IMR-90 (cell line): Measurements from ENCODE around the gene TMEM62. TPM values are rescaled to one million over a fixed set of nuclear protein-coding genes. Genes with fewer than 3 reads are reported as not detected.

Source experiments
- ATAC-seq: fragments of 200-7000 bp; cut with Tn5 transposase; 2 replicates; pipeline ENCODE4 v1.9.1; 2020; ENCODE audit warnings: low read depth, mild to moderate bottlenecking, moderate library complexity
- BruUV-seq: library from RNA; stranded (reverse); fragments of 400-500 nt; replicated peaks from 2 replicates; lab custom pipeline; 2021; lab: Mats Ljungman, UMichigan
- CTCF ChIA-PET: fragments of 300-600 bp; formaldehyde crosslinking; extraction: SDS; loops from one replicate; lab custom pipeline; 2021; ENCODE audit warnings: antibody characterized with exemption; lab: Yijun Ruan, JAX
- POLR2A ChIA-PET: fragments of 300-600 bp; sonication (Branson Sonifier 250); formaldehyde crosslinking; loops from one replicate; lab custom pipeline; 2022; ENCODE audit warnings: antibody characterized with exemption; ENCODE audit not compliant: unreplicated experiment; lab: Charles Lee
- DNase-seq: peaks from one replicate; pipeline ENCODE4 v3.0.0; 2013
- H2AFZ ChIP-seq: replicated peaks from 2 replicates; pipeline ENCODE3; 2013; ENCODE audit warnings: low read length, mild to moderate bottlenecking; ENCODE audit not compliant: poor library complexity
- H2AK5ac ChIP-seq: 2 replicates; pipeline ENCODE4 v1.6.1; 2013; ENCODE audit warnings: low read depth, low read length, inconsistent platforms
- H2AK9ac ChIP-seq: replicated peaks from 2 replicates; pipeline ENCODE3; 2013; ENCODE audit warnings: mild to moderate bottlenecking, low read depth, low read length, moderate library complexity; ENCODE audit not compliant: poor library complexity
- H2BK120ac ChIP-seq: 2 replicates; pipeline ENCODE4 v1.6.1; 2013; ENCODE audit warnings: low read depth, low read length, inconsistent platforms
- H2BK15ac ChIP-seq: 3 replicates; pipeline ENCODE4 v1.6.1; 2013; ENCODE audit warnings: low read depth, low read length, inconsistent platforms
- H2BK20ac ChIP-seq: 2 replicates; pipeline ENCODE4 v1.6.1; 2013; ENCODE audit warnings: low read depth, mild to moderate bottlenecking, inconsistent platforms, low read length, moderate library complexity
- H2BK5ac ChIP-seq: 2 replicates; pipeline ENCODE4 v1.6.1; 2013; ENCODE audit warnings: mild to moderate bottlenecking, low read depth, low read length, inconsistent platforms; ENCODE audit not compliant: poor library complexity, severe bottlenecking
- H3K14ac ChIP-seq: replicated peaks from 2 replicates; pipeline ENCODE4 v1.6.1; 2013; ENCODE audit warnings: low read depth, low read length, inconsistent platforms
- H3K18ac ChIP-seq: 2 replicates; pipeline ENCODE4 v1.6.1; 2013; ENCODE audit warnings: low read depth, low read length, control low read depth
- H3K23ac ChIP-seq: 2 replicates; pipeline ENCODE4 v1.6.1; 2013; ENCODE audit warnings: low read depth, low read length, inconsistent platforms
- H3K27ac ChIP-seq: 2 replicates; pipeline ENCODE4 v1.5.1; 2013; ENCODE audit warnings: mild to moderate bottlenecking, control low read depth, low read length; ENCODE audit not compliant: insufficient read depth
- H3K27me3 ChIP-seq: 2 replicates; pipeline ENCODE4 v1.6.1; 2013; ENCODE audit warnings: low read length; ENCODE audit not compliant: control insufficient read depth, insufficient read depth
- H3K36me3 ChIP-seq: 2 replicates; pipeline ENCODE4 v1.6.1; 2013; ENCODE audit warnings: low read length, mixed read lengths; ENCODE audit not compliant: control insufficient read depth, insufficient read depth
- H3K4ac ChIP-seq: 2 replicates; pipeline ENCODE4 v1.6.1; 2013; ENCODE audit warnings: low read depth, low read length, inconsistent platforms
- H3K4me1 ChIP-seq: 2 replicates; pipeline ENCODE4 v1.6.1; 2013; ENCODE audit warnings: low read length, mixed read lengths; ENCODE audit not compliant: control insufficient read depth, insufficient read depth
- H3K4me2 ChIP-seq: 2 replicates; pipeline ENCODE4 v1.6.1; 2013; ENCODE audit warnings: low read depth, mild to moderate bottlenecking, control low read depth, low read length, moderate library complexity
- H3K4me3 ChIP-seq: 2 replicates; pipeline ENCODE4 v1.5.1; 2013; ENCODE audit warnings: low read depth, mild to moderate bottlenecking, control low read depth, low read length, moderate library complexity; ENCODE audit not compliant: insufficient read depth
- H3K56ac ChIP-seq: 2 replicates; pipeline ENCODE4 v1.6.1; 2013; ENCODE audit warnings: low read length, inconsistent platforms; ENCODE audit not compliant: insufficient read depth; ENCODE audit errors: extremely low read depth
- H3K79me1 ChIP-seq, 2 experiments: 2 replicates each; pipeline ENCODE4 v1.6.1; 2013; ENCODE audit warnings: low read length in 2 of 2, inconsistent platforms in 1 of 2, low read depth in 1 of 2
- H3K9ac ChIP-seq: 2 replicates; pipeline ENCODE4 v1.6.1; 2013; ENCODE audit warnings: low read depth, low read length, control low read depth
- H3K9me1 ChIP-seq: 2 replicates; pipeline ENCODE4 v1.6.1; 2013; ENCODE audit warnings: low read length, inconsistent platforms; ENCODE audit not compliant: insufficient read depth
- H3K9me3 ChIP-seq: 2 replicates; pipeline ENCODE4 v1.6.1; 2013; ENCODE audit warnings: low read length; ENCODE audit not compliant: control insufficient read depth, insufficient read depth
- H4K20me1 ChIP-seq: 2 replicates; pipeline ENCODE4 v1.6.1; 2013; ENCODE audit warnings: low read length, inconsistent platforms; ENCODE audit not compliant: insufficient read depth
- H4K5ac ChIP-seq: 2 replicates; pipeline ENCODE4 v1.6.1; 2013; ENCODE audit warnings: mild to moderate bottlenecking, low read depth, low read length, control low read depth
- H4K8ac ChIP-seq, 2 experiments: 2 replicates each; pipeline ENCODE4 v1.6.1; 2013; ENCODE audit warnings: low read depth in 2 of 2, low read length in 2 of 2, control low read depth in 1 of 2, inconsistent platforms in 1 of 2
- H4K91ac ChIP-seq: 2 replicates; pipeline ENCODE4 v1.6.1; 2013; ENCODE audit warnings: low read depth, low read length, inconsistent platforms; ENCODE audit not compliant: insufficient read depth
- BHLHE40 ChIP-seq: fragments of 150-350 bp; IDR thresholded peaks from 2 replicates; pipeline ENCODE4 v1.6.1; 2016; ENCODE audit warnings: mild to moderate bottlenecking, low read depth, low read length
- CEBPB ChIP-seq: IDR thresholded peaks from 2 replicates; pipeline ENCODE4 v1.6.1; 2012; ENCODE audit warnings: low read depth, low read length, improper control_type of control experiment
- CHD1 ChIP-seq: IDR thresholded peaks from 2 replicates; pipeline ENCODE4 v1.6.1; 2012; ENCODE audit warnings: low read depth, low read length, improper control_type of control experiment
- CTCF ChIP-seq: conservative IDR thresholded peaks from 2 replicates; pipeline ENCODE4 v1.5.1; 2012; ENCODE audit warnings: mild to moderate bottlenecking, low read depth, low read length, improper control_type of control experiment
- ELK1 ChIP-seq: fragments of 150-350 bp; IDR thresholded peaks from 2 replicates; pipeline ENCODE4 v1.6.1; 2016; ENCODE audit warnings: low read depth, mild to moderate bottlenecking, low read length, moderate library complexity, borderline replicate concordance
- FOS ChIP-seq: fragments of 150-350 bp; IDR thresholded peaks from 2 replicates; pipeline ENCODE4 v1.6.1; 2016; ENCODE audit warnings: low read depth, low read length
- MAFK ChIP-seq: IDR thresholded peaks from 2 replicates; pipeline ENCODE4 v1.6.1; 2012; ENCODE audit warnings: low read depth, low read length, improper control_type of control experiment
- MAZ ChIP-seq: IDR thresholded peaks from 2 replicates; pipeline ENCODE4 v1.6.1; 2012; ENCODE audit warnings: low read depth, mild to moderate bottlenecking, low read length, improper control_type of control experiment, moderate library complexity, borderline replicate concordance
- MXI1 ChIP-seq: IDR thresholded peaks from 2 replicates; pipeline ENCODE4 v1.6.1; 2012; ENCODE audit warnings: low read depth, mild to moderate bottlenecking, low read length, moderate library complexity, borderline replicate concordance
- NFE2L2 ChIP-seq: fragments of 150-350 bp; IDR thresholded peaks from 2 replicates; pipeline ENCODE4 v1.6.1; 2016; ENCODE audit warnings: low read depth, mild to moderate bottlenecking, low read length
- POLR2A ChIP-seq: IDR thresholded peaks from 2 replicates; pipeline ENCODE4 v1.6.1; 2012; ENCODE audit warnings: mild to moderate bottlenecking, low read depth, low read length
- RAD21 ChIP-seq: IDR thresholded peaks from 2 replicates; pipeline ENCODE4 v1.6.1; 2012; ENCODE audit warnings: low read length, improper control_type of control experiment
- RCOR1 ChIP-seq: IDR thresholded peaks from 2 replicates; pipeline ENCODE4 v1.6.1; 2012; ENCODE audit warnings: mild to moderate bottlenecking, low read length, improper control_type of control experiment; ENCODE audit not compliant: insufficient replicate concordance
- RFX5 ChIP-seq: IDR thresholded peaks from 2 replicates; pipeline ENCODE4 v1.8.0; 2012; ENCODE audit warnings: low read depth, mild to moderate bottlenecking, low read length, moderate library complexity
- SMC3 ChIP-seq: fragments of 150-350 bp; IDR thresholded peaks from 2 replicates; pipeline ENCODE4 v1.6.1; 2016; ENCODE audit warnings: low read depth, mild to moderate bottlenecking, antibody characterized with exemption, low read length, moderate library complexity
- USF2 ChIP-seq: fragments of 150-350 bp; IDR thresholded peaks from 2 replicates; pipeline ENCODE4 v1.6.1; 2017; ENCODE audit warnings: mild to moderate bottlenecking, antibody characterized with exemption, low read length, low read depth
- WGBS, 2 experiments: methylation state at CpG; one replicate each; pipeline versions ENCODE4 v1.1.5 to v1.1.7; 2013; ENCODE audit warnings: missing lambda C conversion rate in 2 of 2; ENCODE audit not compliant: insufficient read length in 1 of 2; ENCODE audit errors: extremely low coverage in 2 of 2; 5-methylcytosine and 5-hydroxymethylcytosine counted together
- dilution Hi-C: fragments of 300-500 bp; cut with HindIII; formaldehyde crosslinking; loops from one replicate; pipeline ENCODE4 v1.14.3; 2018; ENCODE audit warnings: low sequenced_read_pairs; ENCODE audit not compliant: unreplicated experiment
- in situ Hi-C: fragments of 300-500 bp; cut with MboI; formaldehyde crosslinking; loops from 3 replicates; pipeline ENCODE4 v1.14.3; 2019; ENCODE audit warnings: low sequenced_read_pairs, inconsistent platforms, mixed read lengths
- intact Hi-C: fragments of 100-400 bp; cut with micrococcal nuclease; formaldehyde crosslinking; loops from 2 replicates; pipeline ENCODE4 v1.10.0; 2022
- polyA plus RNA-seq, 3 experiments: library from polyadenylated mRNA; depleted of rRNA; stranded (reverse); fragments of >200 nt; gene quantifications; 2 replicates each; pipeline ENCODE4 v1.2.3, GENCODE V29; 2012; ENCODE audit warnings: low replicate concordance in 1 of 3
- total RNA-seq: library from RNA; depleted of rRNA; stranded (reverse); fragments of >200 nt; gene quantifications from 2 replicates; pipeline ENCODE4 v1.2.3, GENCODE V29; 2012

The TMEM62 gene
- total and polyA plus RNA-seq, 2 of the 4 experiments (the other 2 are of a cell fraction), result 3.7 to 5.6 TPM

GRCh38 chr15:43210172-43210745 lies 76.9 kb downstream of the TMEM62 start:
- ATAC-seq (no peak), DNase-seq (no peak)
- Histone ChIP-seq H3K27me3 (peaks cover 70% of the 10 kb centered on the region), H3K36me3 (no peaks in the 10 kb centered on the region), H3K4ac (no peak overlapping the region), H3K9ac (no peak overlapping the region), H2AK5ac (no peak overlapping the region), H3K27ac (no peak overlapping the region), H4K91ac (no peak overlapping the region), H2AK9ac (no peak overlapping the region), H3K18ac (no peak overlapping the region), H3K23ac (no peak overlapping the region), H2BK120ac (no peak overlapping the region), H2BK5ac (no peak overlapping the region), H4K8ac (no peak overlapping the region), H3K79me1 (no peaks in the 10 kb centered on the region), H3K9me1 (no peaks in the 10 kb centered on the region; the same call in 1 of the 2 replicates), H3K56ac (no peak overlapping the region), H2BK15ac (no peak overlapping the region), H4K20me1 (no peaks in the 10 kb centered on the region), H2BK20ac (no peak overlapping the region), H3K14ac (no peak overlapping the region), H3K4me1 (no peaks in the 10 kb centered on the region), H2AFZ (no peak overlapping the region), H3K4me2 (no peak overlapping the region), H3K4me3 (no peak overlapping the region), H3K9me3 (no peaks in the 10 kb centered on the region), H4K5ac (no peak overlapping the region)
- ChIA-PET CTCF (interaction anchor here (0.5 to 1.6 kb wide), 4 partner anchors 15 to 501 kb away, joined by 3 to 5 read pairs (median 4); no protein-coding TSS in a partner anchor), POLR2A (no interaction called here)
- dilution Hi-C loops, result no loop called here
- no CpG with 5 or more reads among the region's 15 CpGs for WGBS, 2 experiments
- in situ Hi-C loops, result no loop called here
- TF ChIP-seq CTCF (no peak), MAZ (no peak), FOS (no peak), POLR2A (no peak), BHLHE40 (no peak), SMC3 (no peak), CHD1 (no peak), MAFK (no peak), RCOR1 (no peak), MXI1 (no peak), ELK1 (no peak), NFE2L2 (no peak), USF2 (no peak), CEBPB (no peak), RFX5 (no peak), RAD21 (no peak)
- no TSS peak for BruUV-seq
- intact Hi-C loops, result no loop called here
